SK-N-SH (cell line): ENCODE measurements around the gene RAB33B. TPM values are rescaled to one million over a fixed set of nuclear protein-coding genes. Genes with fewer than 3 reads are reported as not detected.

Experiments
- CTCF ChIA-PET: fragments of 300-600, 350-600 bp; formaldehyde crosslinking; extraction: SDS; loops from one replicate; lab custom pipeline; 2021; lab: Yijun Ruan, JAX
- POLR2A ChIA-PET: fragments of 350-600 bp; sonication (Branson Sonifier 250); formaldehyde crosslinking; extraction: SDS; loops from one replicate; lab custom pipeline; 2020; ENCODE audit warnings: antibody characterized with exemption, inconsistent platforms; lab: Yijun Ruan, JAX
- DNase-seq: peaks from one replicate; pipeline ENCODE4 v3.0.0; 2012
- H2AFZ ChIP-seq: fragments of 200-600 bp; sonication (generic); 2 replicates; pipeline ENCODE4 v1.8.1; 2016; ENCODE audit warnings: antibody characterized with exemption, mild to moderate bottlenecking, low read depth
- H3F3A ChIP-seq: fragments of 200-600 bp; sonication (generic); replicated peaks from 2 replicates; pipeline ENCODE3; 2016; ENCODE audit warnings: antibody characterized with exemption, mild to moderate bottlenecking; ENCODE audit not compliant: insufficient read depth
- H3K27ac ChIP-seq, 2 experiments: fragments of 200-500 bp in 1 of 2; fragments of 200-600 bp in 1 of 2; sonication (Bioruptor generic) in 1 of 2; sonication (generic), shearing (Covaris generic) in 1 of 2; 2 replicates each; pipeline versions ENCODE4 v1.5.1 to v1.6.1; 2014 to 2016; ENCODE audit warnings: low read depth in 2 of 2, inconsistent platforms in 1 of 2, low read length in 1 of 2, mild to moderate bottlenecking in 1 of 2, mixed read lengths in 1 of 2
- H3K27me3 ChIP-seq: fragments of 200-600 bp; sonication (generic), shearing (Covaris generic); 2 replicates; pipeline ENCODE4 v1.6.1; 2016; ENCODE audit warnings: mixed run types; ENCODE audit not compliant: insufficient read depth
- H3K36me3 ChIP-seq, 2 experiments: fragments of 200-500 bp in 1 of 2; fragments of 200-600 bp in 1 of 2; sonication (Bioruptor generic) in 1 of 2; sonication (generic) in 1 of 2; replicated peaks in 1 of 2; 2 replicates each; pipeline versions ENCODE3 to v1.5.1; 2014 to 2016; ENCODE audit warnings: low read length in 1 of 2, mild to moderate bottlenecking in 1 of 2; ENCODE audit not compliant: insufficient read depth in 2 of 2, control insufficient read depth in 1 of 2
- H3K4me1 ChIP-seq, 2 experiments: fragments of 200-500 bp in 1 of 2; fragments of 200-600 bp in 1 of 2; sonication (Bioruptor generic) in 1 of 2; sonication (generic), shearing (Covaris generic) in 1 of 2; 2 replicates each; pipeline versions ENCODE4 v1.5.1 to v1.6.1; 2014 to 2016; ENCODE audit warnings: low read depth in 1 of 2, low read length in 1 of 2, mixed run types in 1 of 2; ENCODE audit not compliant: insufficient read depth in 2 of 2, control insufficient read depth in 1 of 2
- H3K4me2 ChIP-seq: fragments of 200-600 bp; sonication (generic), shearing (Covaris generic); 2 replicates; pipeline ENCODE4 v1.6.1; 2017; ENCODE audit warnings: mixed run types
- H3K4me3 ChIP-seq, 2 experiments: fragments of 200-500 bp in 1 of 2; fragments of 200-600 bp in 1 of 2; sonication (Bioruptor generic) in 1 of 2; sonication (generic), shearing (Covaris generic) in 1 of 2; 2 replicates each; pipeline versions ENCODE4 v1.5.1 to v1.8.1; 2014 to 2016; ENCODE audit warnings: low read depth in 2 of 2, inconsistent platforms in 1 of 2, low read length in 1 of 2, mild to moderate bottlenecking in 1 of 2, mixed read lengths in 1 of 2, moderate library complexity in 1 of 2
- H3K79me2 ChIP-seq: fragments of 200-600 bp; sonication (generic); 2 replicates; pipeline ENCODE4 v1.8.1; 2017; ENCODE audit warnings: mild to moderate bottlenecking; ENCODE audit not compliant: insufficient read depth
- H3K9ac ChIP-seq: fragments of 200-600 bp; sonication (generic); 2 replicates; pipeline ENCODE4 v1.6.1; 2017; ENCODE audit warnings: mixed run types
- H3K9me2 ChIP-seq: fragments of 200-600 bp; sonication (generic); 2 replicates; pipeline ENCODE4 v1.6.1; 2017; ENCODE audit warnings: mixed run types
- H3K9me3 ChIP-seq: fragments of 200-600 bp; sonication (generic); 2 replicates; pipeline ENCODE4 v1.6.1; 2017; ENCODE audit warnings: mixed run types, mild to moderate bottlenecking, moderate library complexity
- H4K20me1 ChIP-seq: fragments of 200-600 bp; sonication (generic); 2 replicates; pipeline ENCODE4 v1.6.1; 2017; ENCODE audit warnings: mild to moderate bottlenecking, mixed run types; ENCODE audit not compliant: insufficient read depth
- ELF1 ChIP-seq: IDR thresholded peaks from 2 replicates; pipeline ENCODE4 v1.4.0; 2012
- EP300 ChIP-seq, 2 experiments: IDR thresholded peaks; 2 replicates each; pipeline versions ENCODE4 v1.4.0 to v1.6.1; 2012; ENCODE audit warnings: borderline replicate concordance in 1 of 2, low read depth in 1 of 2, low read length in 1 of 2
- EZH2phosphoT487 ChIP-seq: fragments of 200-600 bp; sonication (generic); IDR thresholded peaks from 2 replicates; pipeline ENCODE4 v1.6.1; 2017; ENCODE audit warnings: low read depth, mixed run types, mild to moderate bottlenecking, antibody characterized with exemption, moderate library complexity, borderline replicate concordance
- FOSL2 ChIP-seq: IDR thresholded peaks from 2 replicates; pipeline ENCODE4 v1.4.0; 2012; ENCODE audit warnings: low read depth, mild to moderate bottlenecking, moderate library complexity, borderline replicate concordance
- FOXJ3 ChIP-seq: sonication (generic); formaldehyde crosslinking; IDR thresholded peaks from 2 replicates; pipeline ENCODE4 v1.5.1; 2020; ENCODE audit warnings: mild to moderate bottlenecking, missing genetic modification reagents
- GABPA ChIP-seq: IDR thresholded peaks from 2 replicates; pipeline ENCODE4 v1.4.0; 2012; ENCODE audit warnings: low read depth, mild to moderate bottlenecking
- JUND ChIP-seq: IDR thresholded peaks from 2 replicates; pipeline ENCODE4 v1.4.0; 2012
- MAX ChIP-seq: IDR thresholded peaks from 2 replicates; pipeline ENCODE4 v1.4.0; 2012; ENCODE audit warnings: low read depth
- MEF2A ChIP-seq: IDR thresholded peaks from 2 replicates; pipeline ENCODE4 v1.4.0; 2012; ENCODE audit warnings: low read depth, borderline replicate concordance
- RFX5 ChIP-seq: IDR thresholded peaks from 2 replicates; pipeline ENCODE4 v1.6.1; 2012; ENCODE audit warnings: mild to moderate bottlenecking, improper control_type of control experiment, low read length
- SIN3A ChIP-seq: IDR thresholded peaks from 2 replicates; pipeline ENCODE4 v1.6.1; 2012; ENCODE audit warnings: low read depth, mild to moderate bottlenecking, low read length, moderate library complexity, borderline replicate concordance
- TEAD4 ChIP-seq: IDR thresholded peaks from 2 replicates; pipeline ENCODE4 v1.4.0; 2012; ENCODE audit warnings: mild to moderate bottlenecking, borderline replicate concordance; ENCODE audit not compliant: insufficient read depth
- USF1 ChIP-seq: IDR thresholded peaks from 2 replicates; pipeline ENCODE4 v1.4.0; 2012; ENCODE audit warnings: low read depth, borderline replicate concordance
- YY1 ChIP-seq: IDR thresholded peaks from 2 replicates; pipeline ENCODE4 v1.4.0; 2012; ENCODE audit warnings: low read depth, mild to moderate bottlenecking
- WGBS: methylation state at CpG from one replicate; pipeline ENCODE4 v1.1.6; 2017; ENCODE audit warnings: low lambda C conversion rate; 5-methylcytosine and 5-hydroxymethylcytosine counted together
- polyA plus RNA-seq, 3 experiments: library from polyadenylated mRNA; depleted of rRNA; stranded (reverse); fragments of >200 nt; gene quantifications; 2 replicates each; pipeline ENCODE4 v1.2.3, GENCODE V29; 2012
- TF ChIP-seq, protein P1 (sequence below): fragments of 150-350 bp; IDR thresholded peaks from 2 replicates; pipeline ENCODE4 v1.6.1; 2017; ENCODE audit warnings: antibody characterized with exemption, low read length, low read depth, borderline replicate concordance
- TF ChIP-seq, protein P2 (sequence below): IDR thresholded peaks from 2 replicates; pipeline ENCODE4 v1.6.1; 2012; ENCODE audit warnings: mild to moderate bottlenecking, low read depth, low read length, moderate library complexity
- TF ChIP-seq, protein P3 (sequence below): fragments of 200-600 bp; sonication (generic); IDR thresholded peaks from 2 replicates; pipeline ENCODE4 v1.6.1; 2017; ENCODE audit warnings: antibody characterized with exemption, mild to moderate bottlenecking, moderate library complexity

The RAB33B gene
- polyA plus RNA-seq, 1 of the 3 experiments (the other 2 are of a cell fraction), result 2.3 TPM

GRCh38 chr4:139457318-139457717, 3.4 kb downstream of the RAB33B start:
- peaks cover 17 to 30% of the 10 kb centered on the region in 2 experiments; a peak in 3 of 4 replicates for H3K4me1 ChIP-seq
- H3K27me3 ChIP-seq, result no peaks in the 10 kb centered on the region
- H3F3A ChIP-seq, result peaks cover 19% of the 10 kb centered on the region
- peaks cover 79% of the 10 kb centered on the region for H3K79me2 ChIP-seq
- H2AFZ ChIP-seq, result no peak overlapping the region
- no peak overlapping the region for H3K4me3 ChIP-seq
- H3K4me2 ChIP-seq, result no peak overlapping the region
- DNase-seq, result no peak
- CTCF ChIA-PET, result interaction anchor here (1.6 kb wide), 1 partner anchor 41 kb away, joined by 4 read pairs; no protein-coding TSS in a partner anchor
- no peaks in the 10 kb centered on the region for H3K9me2 ChIP-seq
- no peaks in the 10 kb centered on the region for H3K36me3 ChIP-seq
- H3K9me3 ChIP-seq, result no peaks in the 10 kb centered on the region
- 77% methylated on average over 4 of the region's 4 CpGs for WGBS
- no peak overlapping the region for H3K9ac ChIP-seq
- TF ChIP-seq, protein P1, sequence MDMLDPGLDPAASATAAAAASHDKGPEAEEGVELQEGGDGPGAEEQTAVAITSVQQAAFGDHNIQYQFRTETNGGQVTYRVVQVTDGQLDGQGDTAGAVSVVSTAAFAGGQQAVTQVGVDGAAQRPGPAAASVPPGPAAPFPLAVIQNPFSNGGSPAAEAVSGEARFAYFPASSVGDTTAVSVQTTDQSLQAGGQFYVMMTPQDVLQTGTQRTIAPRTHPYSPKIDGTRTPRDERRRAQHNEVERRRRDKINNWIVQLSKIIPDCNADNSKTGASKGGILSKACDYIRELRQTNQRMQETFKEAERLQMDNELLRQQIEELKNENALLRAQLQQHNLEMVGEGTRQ, result no peak
- TF ChIP-seq EZH2phosphoT487 (no peak), TEAD4 (no peak), FOXJ3 (CRISPR knock-in tag) (no peak), RFX5 (no peak), USF1 (no peak), ELF1 (no peak), MEF2A (no peak)
- POLR2A ChIA-PET, result no interaction called here
- no peak overlapping the region for H3K27ac ChIP-seq
- H4K20me1 ChIP-seq, result peaks cover 38% of the 10 kb centered on the region

GRCh38 chr4:139458543-139458942, 4.6 kb downstream of the RAB33B start:
- H3K4me3 ChIP-seq, result no peak overlapping the region
- H3K27ac ChIP-seq, result peak overlapping the region in 1 of 2 experiments; percentile 31; a peak in 1 of 4 replicates
- H3K27me3 ChIP-seq, result no peaks in the 10 kb centered on the region
- H3K9me2 ChIP-seq, result no peaks in the 10 kb centered on the region
- H3K4me1 ChIP-seq, result peaks cover 14 to 30% of the 10 kb centered on the region in 2 experiments; a peak in 3 of 4 replicates
- no peak overlapping the region for H3K9ac ChIP-seq
- DNase-seq, result no peak
- 100% methylated on average over 1 of the region's 1 CpG for WGBS
- no peaks in the 10 kb centered on the region for H3K9me3 ChIP-seq
- ChIA-PET POLR2A (no interaction called here), CTCF (no interaction called here)
- peaks cover 38% of the 10 kb centered on the region for H4K20me1 ChIP-seq
- no peak overlapping the region for H2AFZ ChIP-seq
- H3F3A ChIP-seq, result peaks cover 8% of the 10 kb centered on the region
- 0 out of 2 replicates have a peak overlapping the region, but pooled peaks have one; percentile 34 for H3K4me2 ChIP-seq
- no peak for TF ChIP-seq JUND
- no peak for TF ChIP-seq YY1
- no peak for TF ChIP-seq MAX
- TF ChIP-seq, protein P2, sequence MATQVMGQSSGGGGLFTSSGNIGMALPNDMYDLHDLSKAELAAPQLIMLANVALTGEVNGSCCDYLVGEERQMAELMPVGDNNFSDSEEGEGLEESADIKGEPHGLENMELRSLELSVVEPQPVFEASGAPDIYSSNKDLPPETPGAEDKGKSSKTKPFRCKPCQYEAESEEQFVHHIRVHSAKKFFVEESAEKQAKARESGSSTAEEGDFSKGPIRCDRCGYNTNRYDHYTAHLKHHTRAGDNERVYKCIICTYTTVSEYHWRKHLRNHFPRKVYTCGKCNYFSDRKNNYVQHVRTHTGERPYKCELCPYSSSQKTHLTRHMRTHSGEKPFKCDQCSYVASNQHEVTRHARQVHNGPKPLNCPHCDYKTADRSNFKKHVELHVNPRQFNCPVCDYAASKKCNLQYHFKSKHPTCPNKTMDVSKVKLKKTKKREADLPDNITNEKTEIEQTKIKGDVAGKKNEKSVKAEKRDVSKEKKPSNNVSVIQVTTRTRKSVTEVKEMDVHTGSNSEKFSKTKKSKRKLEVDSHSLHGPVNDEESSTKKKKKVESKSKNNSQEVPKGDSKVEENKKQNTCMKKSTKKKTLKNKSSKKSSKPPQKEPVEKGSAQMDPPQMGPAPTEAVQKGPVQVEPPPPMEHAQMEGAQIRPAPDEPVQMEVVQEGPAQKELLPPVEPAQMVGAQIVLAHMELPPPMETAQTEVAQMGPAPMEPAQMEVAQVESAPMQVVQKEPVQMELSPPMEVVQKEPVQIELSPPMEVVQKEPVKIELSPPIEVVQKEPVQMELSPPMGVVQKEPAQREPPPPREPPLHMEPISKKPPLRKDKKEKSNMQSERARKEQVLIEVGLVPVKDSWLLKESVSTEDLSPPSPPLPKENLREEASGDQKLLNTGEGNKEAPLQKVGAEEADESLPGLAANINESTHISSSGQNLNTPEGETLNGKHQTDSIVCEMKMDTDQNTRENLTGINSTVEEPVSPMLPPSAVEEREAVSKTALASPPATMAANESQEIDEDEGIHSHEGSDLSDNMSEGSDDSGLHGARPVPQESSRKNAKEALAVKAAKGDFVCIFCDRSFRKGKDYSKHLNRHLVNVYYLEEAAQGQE, result no peak
- no peak for TF ChIP-seq SIN3A
- no peak for TF ChIP-seq FOSL2
- no peak for TF ChIP-seq GABPA
- TF ChIP-seq EP300 (IDR thresholded peaks at IDR 0.05; ENCODE audit: borderline replicate concordance in 1 of 2, low read depth in 1 of 2, low read length in 1 of 2), result no peak
- TF ChIP-seq, protein P3, sequence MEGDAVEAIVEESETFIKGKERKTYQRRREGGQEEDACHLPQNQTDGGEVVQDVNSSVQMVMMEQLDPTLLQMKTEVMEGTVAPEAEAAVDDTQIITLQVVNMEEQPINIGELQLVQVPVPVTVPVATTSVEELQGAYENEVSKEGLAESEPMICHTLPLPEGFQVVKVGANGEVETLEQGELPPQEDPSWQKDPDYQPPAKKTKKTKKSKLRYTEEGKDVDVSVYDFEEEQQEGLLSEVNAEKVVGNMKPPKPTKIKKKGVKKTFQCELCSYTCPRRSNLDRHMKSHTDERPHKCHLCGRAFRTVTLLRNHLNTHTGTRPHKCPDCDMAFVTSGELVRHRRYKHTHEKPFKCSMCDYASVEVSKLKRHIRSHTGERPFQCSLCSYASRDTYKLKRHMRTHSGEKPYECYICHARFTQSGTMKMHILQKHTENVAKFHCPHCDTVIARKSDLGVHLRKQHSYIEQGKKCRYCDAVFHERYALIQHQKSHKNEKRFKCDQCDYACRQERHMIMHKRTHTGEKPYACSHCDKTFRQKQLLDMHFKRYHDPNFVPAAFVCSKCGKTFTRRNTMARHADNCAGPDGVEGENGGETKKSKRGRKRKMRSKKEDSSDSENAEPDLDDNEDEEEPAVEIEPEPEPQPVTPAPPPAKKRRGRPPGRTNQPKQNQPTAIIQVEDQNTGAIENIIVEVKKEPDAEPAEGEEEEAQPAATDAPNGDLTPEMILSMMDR, result no peak
- H3K79me2 ChIP-seq, result peaks cover 90% of the 10 kb centered on the region
- no peaks in the 10 kb centered on the region for H3K36me3 ChIP-seq
